Lower lobe of right lung (tissue), 2 donors: ENCODE results near the gene ABL2. TPM values are rescaled to one million over a fixed set of nuclear protein-coding genes. Genes with fewer than 3 reads are reported as not detected.
"Not testable (repeated sequence)": the region's sequence is repeated elsewhere in the genome, so short reads cannot be mapped to it uniquely, and the experiment has no call there.

Experiments used
- ATAC-seq, 2 donors: fragments of 200-7000 bp; cut with Tn5 transposase; one replicate each; pipeline ENCODE4 v1.9.1; 2020 to 2022; ENCODE audit warnings: mild to moderate bottlenecking in 2 of 2, moderate library complexity in 2 of 2
- DNase-seq: peaks from one replicate; pipeline ENCODE4 v3.0.0-alpha.2; 2020
- H3K27ac ChIP-seq: fragments of 200-600 bp; one replicate; pipeline ENCODE4 v1.8.0; 2022
- H3K27me3 ChIP-seq: fragments of 200-600 bp; one replicate; pipeline ENCODE4 v1.8.0; 2022; ENCODE audit warnings: low read depth
- H3K36me3 ChIP-seq: fragments of 200-600 bp; one replicate; pipeline ENCODE4 v1.8.0; 2022; ENCODE audit warnings: mild to moderate bottlenecking
- H3K4me1 ChIP-seq: fragments of 200-600 bp; one replicate; pipeline ENCODE4 v1.8.0; 2022
- H3K4me3 ChIP-seq: fragments of 200-600 bp; one replicate; pipeline ENCODE4 v1.8.0; 2022; ENCODE audit warnings: mild to moderate bottlenecking
- H3K9me3 ChIP-seq: fragments of 200-600 bp; one replicate; pipeline ENCODE4 v1.8.0; 2022
- CTCF ChIP-seq: fragments of 200-600 bp; IDR thresholded peaks from one replicate; pipeline ENCODE4 v1.8.0; 2022; ENCODE audit warnings: antibody characterized with exemption, mild to moderate bottlenecking
- intact Hi-C: fragments of 100-400 bp; cut with DNase I; formaldehyde crosslinking; loops from one replicate; pipeline ENCODE4 v1.11.0; 2022
- long read RNA-seq: library from polyadenylated mRNA; unstranded; transcript quantifications from one replicate; pipeline ENCODE4 v2.0.0, GENCODE V29; 2021
- total RNA-seq: library from RNA; stranded (reverse); fragmentation: NEBNext Ultra II Directional; extraction: Animal tissue kit (Norgen Biotek cat#: 25700); gene quantifications from one replicate; pipeline ENCODE4 v1.2.1, GENCODE V29; 2021
- donor health status: DM: no; HTN: yes; CAD: no; lungs with severe emphysema.

The ABL2 gene
- 27.0 TPM for total RNA-seq
- long read RNA-seq, partial matches to known transcripts = 1 of 17 reads
- long read RNA-seq, other reads (novel, unspliced or antisense) = 15 of 17 reads

- peak; percentile 86 to 92 for ATAC-seq
Measured at GRCh38 chr1:179229214-179230140, at the start of gene ABL2. TSS of gene ABL2 (minus strand) at chr1:179229677. CDS start at chr1:179229397, 280 bp downstream.

GRCh38 chr1:179278920-179279319, 49.4 kb upstream of the ABL2 start:
- Histone ChIP-seq H3K4me1 (no peaks in the 10 kb centered on the region), H3K36me3 (no peaks in the 10 kb centered on the region), H3K9me3 (peaks cover 9% of the 10 kb centered on the region), H3K4me3 (no peak overlapping the region), H3K27me3 (no peaks in the 10 kb centered on the region), H3K27ac (no peak overlapping the region)
- DNase-seq = no peak
- intact Hi-C loops = no loop called here
- no peak for ATAC-seq
- no peak for TF ChIP-seq CTCF

More at GRCh38 chr1:179229214-179230140, at the start of gene ABL2:
- peak; percentile 62 for DNase-seq
- H3K36me3 ChIP-seq = no peaks in the 10 kb centered on the region
- TF ChIP-seq CTCF = no peak
- H3K4me1 ChIP-seq = peaks cover 28% of the 10 kb centered on the region
- peak within 1 kb of the TSS; percentile 80 for H3K27ac ChIP-seq
- H3K4me3 ChIP-seq = peak within 1 kb of the TSS; percentile 96
- H3K27me3 ChIP-seq = no peaks in the 10 kb centered on the region
- H3K9me3 ChIP-seq = no peaks in the 10 kb centered on the region
- intact Hi-C loops = no loop called here

- H3K36me3 ChIP-seq, H3K4me1 ChIP-seq, H3K27me3 ChIP-seq, DNase-seq, ATAC-seq, H3K27ac ChIP-seq, H3K4me3 ChIP-seq, H3K9me3 ChIP-seq, intact Hi-C loops: not testable (repeated sequence)
Measured at GRCh38 chr1:179274424-179274823, 44.9 kb upstream of the ABL2 start.

- H3K4me3 ChIP-seq = no peak overlapping the region
- DNase-seq = no peak
- TF ChIP-seq CTCF = no peak
- H3K4me1 ChIP-seq = no peaks in the 10 kb centered on the region
- H3K27me3 ChIP-seq = no peaks in the 10 kb centered on the region
- no peaks in the 10 kb centered on the region for H3K36me3 ChIP-seq
- intact Hi-C loops = no loop called here
- no peak overlapping the region for H3K27ac ChIP-seq
- no peaks in the 10 kb centered on the region for H3K9me3 ChIP-seq
- ATAC-seq = no peak
Measured at GRCh38 chr1:179269071-179269470, 39.6 kb upstream of the ABL2 start.

- no peak for TF ChIP-seq CTCF
- ATAC-seq (no peak), DNase-seq (no peak)
- H3K36me3 ChIP-seq = no peaks in the 10 kb centered on the region
- intact Hi-C loops = no loop called here
- no peaks in the 10 kb centered on the region for H3K4me1 ChIP-seq
- no peak overlapping the region for H3K4me3 ChIP-seq
- no peaks in the 10 kb centered on the region for H3K9me3 ChIP-seq
- H3K27ac ChIP-seq = no peak overlapping the region
- H3K27me3 ChIP-seq = no peaks in the 10 kb centered on the region
Measured at GRCh38 chr1:179264507-179264906, 35.0 kb upstream of the ABL2 start.

GRCh38 chr1:179263121-179263520, 33.6 kb upstream of the ABL2 start:
- DNase-seq (no peak), ATAC-seq (no peak)
- intact Hi-C loops = no loop called here
- Histone ChIP-seq H3K27ac (no peak overlapping the region), H3K4me1 (no peaks in the 10 kb centered on the region), H3K4me3 (no peak overlapping the region), H3K9me3 (no peaks in the 10 kb centered on the region), H3K36me3 (no peaks in the 10 kb centered on the region), H3K27me3 (no peaks in the 10 kb centered on the region)
- TF ChIP-seq CTCF = no peak
